B cell (primary cell): ENCODE results near the gene TANC1. TPM values are rescaled to one million over a fixed set of nuclear protein-coding genes. Genes with fewer than 3 reads are reported as not detected.

Source experiments
- ATAC-seq: fragments of 200-7000 bp; cut with Tn5 transposase; one replicate; pipeline ENCODE4 v1.10.0; 2021; ENCODE audit warnings: low read depth, mild to moderate bottlenecking, moderate number of reproducible peaks, moderate library complexity
- CTCF ChIA-PET: fragments of 350-600 bp; sonication (Branson Sonifier 250); formaldehyde crosslinking; loops from one replicate; lab custom pipeline; 2021; ENCODE audit warnings: antibody characterized with exemption, inconsistent platforms; lab: Charles Lee
- POLR2A ChIA-PET: fragments of 350-600 bp; sonication (Branson Sonifier 250); formaldehyde crosslinking; loops from one replicate; lab custom pipeline; 2021; ENCODE audit warnings: antibody characterized with exemption; lab: Charles Lee
- DNase-seq: peaks from one replicate; pipeline ENCODE4 v3.0.0; 2013
- H2AFZ ChIP-seq: 2 replicates; pipeline ENCODE4 v1.6.1; 2012; ENCODE audit warnings: mild to moderate bottlenecking, low read depth, low read length; ENCODE audit not compliant: insufficient read depth, poor library complexity, severe bottlenecking
- H3K27ac ChIP-seq, 2 donors: 1 replicate in 1 of 2; 2 replicates in 1 of 2; pipeline ENCODE4 v1.5.1; 2012 to 2013; ENCODE audit warnings: low read length in 2 of 2, mild to moderate bottlenecking in 2 of 2, moderate library complexity in 1 of 2
- H3K27me3 ChIP-seq, 4 experiments: fragments of 200-600 bp in 1 of 4; sonication (generic) in 1 of 4; replicated peaks in 1 of 4; 1 replicate in 2 of 4; 2 replicates in 2 of 4; pipeline versions ENCODE4 v1.6.1 to v1.7.0; 2013 to 2016; ENCODE audit warnings: low read length in 3 of 4, mild to moderate bottlenecking in 2 of 4, mixed read lengths in 1 of 4, moderate library complexity in 1 of 4; ENCODE audit not compliant: insufficient read depth in 4 of 4, control insufficient read depth in 3 of 4; ENCODE audit errors: control extremely low read depth in 1 of 4
- H3K36me3 ChIP-seq, 2 experiments: replicated peaks in 1 of 2; 1 replicate in 1 of 2; 2 replicates in 1 of 2; pipeline versions ENCODE4 v1.6.1 to v1.7.1; 2013; ENCODE audit warnings: low read length in 1 of 2; ENCODE audit not compliant: insufficient read depth in 2 of 2, control insufficient read depth in 1 of 2; ENCODE audit errors: control extremely low read depth in 1 of 2, extremely low read depth in 1 of 2
- H3K4me1 ChIP-seq, 2 donors: fragments of 200-600 bp in 1 of 2; sonication (generic) in 1 of 2; 1 replicate in 1 of 2; 2 replicates in 1 of 2; pipeline versions ENCODE4 v1.5.1 to v1.6.1; 2013 to 2017; ENCODE audit warnings: low read length in 2 of 2; ENCODE audit not compliant: control insufficient read depth in 2 of 2, insufficient read depth in 2 of 2
- H3K4me2 ChIP-seq: replicated peaks from 2 replicates; pipeline ENCODE3; 2012; ENCODE audit warnings: mild to moderate bottlenecking, low read depth, low read length; ENCODE audit not compliant: poor library complexity, severe bottlenecking
- H3K4me3 ChIP-seq, 5 experiments: fragments of 200-600 bp in 1 of 5; sonication (generic) in 1 of 5; 1 replicate in 3 of 5; 2 replicates in 2 of 5; pipeline versions ENCODE4 v1.5.1 to v1.7.0; 2011 to 2016; ENCODE audit warnings: low read length in 4 of 5, mild to moderate bottlenecking in 4 of 5, low read depth in 2 of 5, control low read depth in 1 of 5, moderate library complexity in 1 of 5; ENCODE audit not compliant: insufficient read depth in 1 of 5; ENCODE audit errors: control extremely low read depth in 1 of 5, extremely low read depth in 1 of 5
- H3K79me2 ChIP-seq: fragments of 200-600 bp; sonication (generic); one replicate; pipeline ENCODE4 v1.6.0; 2016; ENCODE audit warnings: low read length; ENCODE audit not compliant: control insufficient read depth, insufficient read depth
- H3K9ac ChIP-seq: fragments of 200-600 bp; sonication (generic); 2 replicates; pipeline ENCODE4 v1.6.1; 2017; ENCODE audit warnings: mild to moderate bottlenecking, low read length, moderate library complexity
- H3K9me3 ChIP-seq, 3 donors: one replicate each; pipeline versions ENCODE4 v1.6.1 to v1.7.1; 2013; ENCODE audit warnings: low read length in 2 of 3; ENCODE audit not compliant: control insufficient read depth in 2 of 3, insufficient read depth in 1 of 3; ENCODE audit errors: control extremely low read depth in 1 of 3
- H4K20me1 ChIP-seq: 2 replicates; pipeline ENCODE4 v1.6.0; 2012; ENCODE audit warnings: mild to moderate bottlenecking, low read length; ENCODE audit not compliant: insufficient read depth, control insufficient read depth, poor library complexity, severe bottlenecking
- H3K27ac Mint-ChIP-seq: one replicate; pipeline ENCODE4 v1.8.0; 2021; ENCODE audit warnings: mixed read lengths
- H3K27me3 Mint-ChIP-seq: one replicate; pipeline ENCODE4 v1.8.0; 2021; ENCODE audit warnings: mixed read lengths
- H3K4me1 Mint-ChIP-seq: one replicate; pipeline ENCODE4 v1.8.0; 2021; ENCODE audit warnings: mixed read lengths
- H3K4me3 Mint-ChIP-seq: one replicate; pipeline ENCODE4 v1.8.0; 2021; ENCODE audit warnings: mixed read lengths
- H3K9me3 Mint-ChIP-seq: one replicate; pipeline ENCODE4 v1.8.0; 2022; ENCODE audit warnings: mixed read lengths; ENCODE audit not compliant: insufficient read depth
- CTCF ChIP-seq: fragments of 200-600 bp; IDR thresholded peaks from one replicate; pipeline ENCODE4 v1.8.0; 2022; ENCODE audit warnings: antibody characterized with exemption, mild to moderate bottlenecking
- EZH2 ChIP-seq: IDR thresholded peaks from 2 replicates; pipeline ENCODE4 v1.6.1; 2012; ENCODE audit warnings: borderline replicate concordance, low read depth, mild to moderate bottlenecking, moderate library complexity, low read length; ENCODE audit not compliant: insufficient read depth, poor library complexity, severe bottlenecking
- WGBS: methylation state at CpG from one replicate; pipeline ENCODE4 v1.1.5; 2013; ENCODE audit warnings: missing lambda C conversion rate; ENCODE audit not compliant: insufficient coverage; 5-methylcytosine and 5-hydroxymethylcytosine counted together
- intact Hi-C: fragments of 100-400 bp; cut with micrococcal nuclease; formaldehyde crosslinking; loops from one replicate; pipeline ENCODE4 v1.10.0; 2022
- polyA plus RNA-seq: library from polyadenylated mRNA; depleted of rRNA; stranded (reverse); fragments of >200 nt; gene quantifications from 2 replicates; pipeline ENCODE4 v1.2.3, GENCODE V29; 2012
- total RNA-seq, 2 donors: library from RNA; stranded (reverse); fragments of 120-200 nt in 1 of 2; gene quantifications; 1 replicate in 1 of 2; 2 replicates in 1 of 2; pipeline versions ENCODE4 v1.2.3 to v1.2.4, GENCODE V29; 2013 to 2022

Gene TANC1
- total and polyA plus RNA-seq, 2 donors (not counting 1 experiment from before 2014, with no cell fraction given): 0.13 TPM; not detected in 1

DNA sequence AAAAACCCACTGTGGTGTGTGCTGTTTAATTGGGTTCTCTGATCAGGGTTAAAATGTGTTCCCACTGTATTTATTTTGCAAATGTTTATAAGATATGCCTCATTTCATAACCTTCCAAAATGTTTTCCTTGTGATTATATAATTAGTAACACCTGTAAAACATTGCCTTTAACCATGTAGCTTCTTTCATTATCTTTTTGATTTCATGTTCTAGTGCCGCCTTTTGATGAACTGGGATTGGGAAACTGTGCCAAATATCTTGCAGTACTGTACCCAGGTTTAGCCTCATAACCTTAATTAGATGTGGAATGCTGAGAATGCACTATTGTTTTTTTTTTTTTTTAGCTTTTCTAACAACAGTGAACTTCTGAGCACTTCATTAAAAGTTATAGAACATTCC, 96.9 kb downstream of the TANC1 start:
- no peaks in the 10 kb centered on the region for H4K20me1 ChIP-seq
- no peak overlapping the region for H3K9ac ChIP-seq
- ATAC-seq (no peak), DNase-seq (no peak)
- peaks cover 0 to 6% of the 10 kb centered on the region in 2 donors for H3K4me1 ChIP-seq
- H2AFZ ChIP-seq: no peak overlapping the region
- peaks cover 9% of the 10 kb centered on the region for H3K4me1 Mint-ChIP-seq
- H3K4me3 Mint-ChIP-seq: no peak overlapping the region
- no peak overlapping the region for H3K27ac ChIP-seq
- H3K9me3 Mint-ChIP-seq: no peaks in the 10 kb centered on the region
- H3K27me3 ChIP-seq: no peaks in the 10 kb centered on the region
- no peaks in the 10 kb centered on the region for H3K36me3 ChIP-seq
- no peak overlapping the region for H3K4me2 ChIP-seq
- H3K27me3 Mint-ChIP-seq: no peaks in the 10 kb centered on the region
- no peaks in the 10 kb centered on the region for H3K9me3 ChIP-seq
- H3K4me3 ChIP-seq: no peak overlapping the region
- ChIA-PET CTCF (no interaction called here), POLR2A (no interaction called here)
- H3K79me2 ChIP-seq: no peaks in the 10 kb centered on the region
- TF ChIP-seq CTCF (no peak), EZH2 (no peak)
- 100% methylated on average over 1 of the region's 1 CpG for WGBS
- intact Hi-C loops: no loop called here
- no peak overlapping the region for H3K27ac Mint-ChIP-seq

- no peak for TF ChIP-seq CTCF
- H4K20me1 ChIP-seq: no peaks in the 10 kb centered on the region
- no peak overlapping the region for H3K4me3 ChIP-seq
- Mint-ChIP-seq H3K4me3 (no peak overlapping the region), H3K27ac (no peak overlapping the region), H3K27me3 (no peaks in the 10 kb centered on the region), H3K4me1 (peaks cover 9% of the 10 kb centered on the region), H3K9me3 (no peaks in the 10 kb centered on the region)
- CTCF ChIA-PET: no interaction called here
- POLR2A ChIA-PET: no interaction called here
- no peak for ATAC-seq
- intact Hi-C loops: no loop called here
- no peak for DNase-seq
- no peak overlapping the region for H2AFZ ChIP-seq
- H3K27me3 ChIP-seq: no peaks in the 10 kb centered on the region
- 86% methylated on average over 3 of the region's 4 CpGs for WGBS
- H3K9me3 ChIP-seq: no peaks in the 10 kb centered on the region
- H3K27ac ChIP-seq: no peak overlapping the region
- H3K4me2 ChIP-seq: no peak overlapping the region
- H3K36me3 ChIP-seq: no peaks in the 10 kb centered on the region
- H3K4me1 ChIP-seq: peaks cover 0 to 6% of the 10 kb centered on the region in 2 donors
- H3K9ac ChIP-seq: no peak overlapping the region
- H3K79me2 ChIP-seq: no peaks in the 10 kb centered on the region
Measured at GRCh38 chr2:159065891-159066290, 97.5 kb downstream of the TANC1 start.
